ENCODE measurements around the gene ICAM4. TPM values are rescaled to one million over a fixed set of nuclear protein-coding genes. Genes with fewer than 3 reads are reported as not detected.
A peak's percentile ranks its signal among the peaks of the same experiment; 100 is the strongest.

Gene ICAM4
- total and polyA plus RNA-seq, 8 donors: 0.56 to 1.9 (median 0.85) TPM; not detected in 5

DNA sequence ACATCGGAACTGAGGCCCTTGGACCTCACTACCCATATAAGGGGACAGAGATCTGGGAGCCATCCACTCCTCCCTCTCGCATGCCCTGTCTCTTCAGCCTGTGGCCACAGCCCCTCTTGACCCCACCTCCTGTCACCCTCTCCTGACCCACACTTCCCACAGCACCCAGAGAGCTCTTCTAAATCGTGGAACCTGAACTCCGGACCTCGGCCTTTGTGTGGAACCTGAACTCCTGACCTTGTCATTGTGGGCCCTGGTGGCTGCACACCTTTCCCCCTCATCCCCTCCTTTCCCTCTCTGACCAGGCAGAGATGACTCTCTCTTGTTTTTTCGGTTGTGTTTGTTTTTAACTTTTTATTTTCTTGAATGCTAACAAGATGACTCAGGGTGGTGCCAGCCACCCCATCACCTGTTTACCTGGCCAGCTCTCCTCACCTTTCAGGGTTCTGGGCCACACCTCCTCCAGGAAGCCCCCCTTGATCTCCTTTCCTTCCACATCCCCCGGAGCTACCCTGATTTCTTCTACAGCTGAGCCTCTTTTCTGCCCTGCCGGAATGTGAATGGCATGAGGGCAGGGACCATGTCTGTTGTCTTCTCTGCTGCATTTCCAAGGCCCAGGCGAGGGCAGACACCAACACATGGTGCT lies 29.7 kb upstream of the ICAM4 start:
- Histone ChIP-seq H3K9me3 (no peaks in the 10 kb centered on the region), H3K36me3 (peaks cover 44 to 66% (median 56%) of the 10 kb centered on the region in 4 donors), H3K27me3 (no peaks in the 10 kb centered on the region), H3K27ac (no peak overlapping the region), H3K4me3 (no peak overlapping the region), H3K4me1 (peaks cover 16 to 53% (median 37%) of the 10 kb centered on the region in 4 donors)
- intact Hi-C loops (cut with DNase I; ENCODE audit: low total_unique reads): loop anchor here (10.0 kb wide), 1 partner anchor 142 kb away; the partner anchor contains the start of genes EIF3G and P2RY11
- WGBS, 5 donors: 79 to 84% (median 80%) methylated on average over 7 to 9 of the region's 9 CpGs
- no peak for DNase-seq
- no peak for TF ChIP-seq POLR2AphosphoS5 (IDR thresholded peaks at IDR 0.05)
- no peak for TF ChIP-seq POLR2A (IDR thresholded peaks at IDR 0.05)
- TF ChIP-seq, protein P1, sequence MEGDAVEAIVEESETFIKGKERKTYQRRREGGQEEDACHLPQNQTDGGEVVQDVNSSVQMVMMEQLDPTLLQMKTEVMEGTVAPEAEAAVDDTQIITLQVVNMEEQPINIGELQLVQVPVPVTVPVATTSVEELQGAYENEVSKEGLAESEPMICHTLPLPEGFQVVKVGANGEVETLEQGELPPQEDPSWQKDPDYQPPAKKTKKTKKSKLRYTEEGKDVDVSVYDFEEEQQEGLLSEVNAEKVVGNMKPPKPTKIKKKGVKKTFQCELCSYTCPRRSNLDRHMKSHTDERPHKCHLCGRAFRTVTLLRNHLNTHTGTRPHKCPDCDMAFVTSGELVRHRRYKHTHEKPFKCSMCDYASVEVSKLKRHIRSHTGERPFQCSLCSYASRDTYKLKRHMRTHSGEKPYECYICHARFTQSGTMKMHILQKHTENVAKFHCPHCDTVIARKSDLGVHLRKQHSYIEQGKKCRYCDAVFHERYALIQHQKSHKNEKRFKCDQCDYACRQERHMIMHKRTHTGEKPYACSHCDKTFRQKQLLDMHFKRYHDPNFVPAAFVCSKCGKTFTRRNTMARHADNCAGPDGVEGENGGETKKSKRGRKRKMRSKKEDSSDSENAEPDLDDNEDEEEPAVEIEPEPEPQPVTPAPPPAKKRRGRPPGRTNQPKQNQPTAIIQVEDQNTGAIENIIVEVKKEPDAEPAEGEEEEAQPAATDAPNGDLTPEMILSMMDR (IDR thresholded peaks at IDR 0.05): no peak
- TF ChIP-seq EP300 (IDR thresholded peaks at IDR 0.05): no peak

DNA sequence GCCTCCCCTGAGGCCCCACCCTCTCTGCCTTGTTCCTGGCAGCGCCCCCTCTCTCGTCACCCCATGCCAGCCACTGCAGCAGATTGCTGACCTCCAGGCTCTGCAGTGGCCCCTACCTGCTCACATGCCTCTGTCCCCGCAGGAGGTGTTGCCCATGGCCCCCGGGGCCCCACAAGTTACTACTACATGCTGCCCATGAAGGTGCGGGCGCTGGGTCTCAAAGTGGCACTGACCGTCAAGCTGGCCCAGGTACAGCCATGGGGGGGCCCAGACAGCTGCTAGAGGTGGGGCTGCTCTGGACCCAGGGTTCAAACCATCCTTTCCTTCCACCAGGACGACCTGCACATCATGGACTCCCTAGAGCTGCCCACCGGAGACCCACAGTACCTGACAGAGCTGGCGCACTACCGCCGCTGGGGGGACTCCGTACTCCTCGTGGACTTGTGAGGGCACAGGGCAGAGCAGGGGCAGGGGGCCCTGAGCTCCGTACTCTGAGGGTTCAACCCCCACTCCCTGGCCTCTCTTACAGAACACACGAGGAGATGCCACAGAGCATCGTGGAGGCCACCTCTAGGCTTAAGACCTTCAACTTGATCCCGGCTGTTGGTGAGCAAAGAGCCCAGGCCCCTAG lies 28.6 kb upstream of the ICAM4 start:
- Histone ChIP-seq H3K4me3 (no peak overlapping the region), H3K27ac (no peak overlapping the region), H3K27me3 (no peaks in the 10 kb centered on the region), H3K4me1 (peaks cover 10 to 44% (median 27%) of the 10 kb centered on the region in 4 donors), H3K9me3 (no peaks in the 10 kb centered on the region), H3K36me3 (peaks cover 44 to 66% (median 56%) of the 10 kb centered on the region in 4 donors)
- no peak for DNase-seq
- WGBS, 5 donors: 92 to 96% (median 95%) methylated on average over 16 to 18 of the region's 18 CpGs
- intact Hi-C loops (cut with DNase I; ENCODE audit: low total_unique reads): loop anchor here (10.0 kb wide), 1 partner anchor 143 kb away; the partner anchor contains the start of genes EIF3G and P2RY11
- no peak for TF ChIP-seq POLR2AphosphoS5 (IDR thresholded peaks at IDR 0.05)
- TF ChIP-seq, protein P1 (IDR thresholded peaks at IDR 0.05): no peak
- no peak for TF ChIP-seq EP300 (IDR thresholded peaks at IDR 0.05)
- no peak for TF ChIP-seq POLR2A (IDR thresholded peaks at IDR 0.05)

DNA sequence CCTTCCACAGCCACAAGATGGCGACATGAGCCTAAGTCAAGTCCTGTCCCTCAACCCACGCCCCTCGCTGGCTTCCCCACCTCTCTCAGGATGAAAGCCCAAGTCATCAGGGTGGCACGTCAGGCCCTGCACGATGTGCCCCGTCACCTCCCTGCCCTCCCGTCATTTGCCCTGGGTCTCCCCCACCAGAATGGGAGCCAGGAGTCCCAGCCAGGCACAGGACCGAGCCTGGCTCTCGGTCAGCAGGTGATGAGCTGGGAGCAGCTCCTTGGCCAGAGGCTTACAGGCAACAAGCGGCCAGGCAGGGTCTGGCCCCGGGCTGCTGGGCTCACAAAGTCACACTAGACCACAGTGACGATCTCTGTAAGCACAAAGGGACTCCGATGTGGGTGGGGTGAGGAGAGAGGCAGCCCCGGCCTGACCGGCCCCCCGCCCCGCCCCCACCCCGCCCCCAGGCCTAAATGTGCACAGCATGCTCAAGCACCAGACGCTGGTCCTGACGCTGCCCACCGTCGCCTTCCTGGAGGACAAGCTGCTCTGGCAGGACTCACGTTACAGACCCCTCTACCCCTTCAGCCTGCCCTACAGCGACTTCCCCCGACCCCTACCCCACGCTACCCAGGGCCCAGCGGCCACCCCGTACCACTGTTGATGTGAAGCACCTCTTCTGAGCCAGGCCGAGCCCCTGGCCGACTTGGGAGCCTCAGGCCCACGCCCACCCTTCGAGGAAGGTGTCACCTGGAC lies 27.4 kb upstream of the ICAM4 start:
- WGBS, 5 donors: 36 to 56% (median 54%) methylated on average over 21 to 32 of the region's 32 CpGs
- H3K36me3 ChIP-seq: peaks cover 40 to 56% (median 49%) of the 10 kb centered on the region in 4 donors
- TF ChIP-seq EP300 (IDR thresholded peaks at IDR 0.05) (no peak), POLR2A (IDR thresholded peaks at IDR 0.05) (no peak), POLR2AphosphoS5 (IDR thresholded peaks at IDR 0.05) (peak in 2 of 3 donors; percentile 8 to 51)
- TF ChIP-seq, protein P1 (IDR thresholded peaks at IDR 0.05): peak in 4 of 7 experiments; percentile 44 to 69 (median 69)
- H3K4me1 ChIP-seq: peaks cover 10 to 33% (median 21%) of the 10 kb centered on the region in 4 donors
- intact Hi-C loops (cut with DNase I; ENCODE audit: low total_unique reads): loop anchor here (10.0 kb wide), 1 partner anchor 145 kb away; the partner anchor contains the start of genes EIF3G and P2RY11
- DNase-seq: peak; percentile 95 to 96
- H3K27ac ChIP-seq: peak overlapping the region; percentile 23 to 78 (median 67)
- no peaks in the 10 kb centered on the region for H3K9me3 ChIP-seq
- peak overlapping the region in 2 of 4 donors; percentile 3 to 34 for H3K4me3 ChIP-seq
- no peaks in the 10 kb centered on the region for H3K27me3 ChIP-seq

DNA sequence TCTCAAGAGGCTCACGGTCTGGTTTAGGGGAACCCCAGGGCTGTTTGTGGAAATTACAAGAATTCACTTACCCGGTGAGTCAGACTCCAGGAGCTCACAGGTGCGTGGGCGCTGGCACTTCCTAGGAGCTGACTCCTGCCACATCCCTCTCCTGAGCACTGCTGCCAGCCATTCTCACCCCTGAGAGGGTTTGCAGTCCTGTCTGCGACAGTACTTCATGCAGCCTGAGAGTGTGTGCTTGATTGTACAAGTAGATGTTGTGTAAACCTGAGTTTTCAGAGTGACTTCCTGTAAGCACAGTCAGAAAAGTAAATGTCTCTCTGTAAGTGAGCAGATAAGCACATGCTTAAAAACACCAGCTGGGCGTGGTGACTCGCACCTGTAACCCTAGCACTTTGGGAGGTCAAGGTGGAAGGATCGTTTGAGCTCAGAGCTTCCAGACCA lies 26.6 kb upstream of the ICAM4 start:
- Histone ChIP-seq H3K27ac (peak overlapping the region; percentile 9 to 78 (median 67)), H3K27me3 (no peaks in the 10 kb centered on the region), H3K9me3 (no peaks in the 10 kb centered on the region), H3K4me3 (peak overlapping the region in 1 of 4 donors; percentile 34), H3K36me3 (peaks cover 32 to 48% (median 40%) of the 10 kb centered on the region in 4 donors), H3K4me1 (peaks cover 10 to 33% (median 21%) of the 10 kb centered on the region in 4 donors)
- WGBS, 5 donors: 23 to 49% (median 39%) methylated on average over 8 of the region's 8 CpGs
- peak; percentile 44 to 53 for DNase-seq
- intact Hi-C loops (cut with DNase I; ENCODE audit: low total_unique reads): no loop called here
- TF ChIP-seq POLR2AphosphoS5 (IDR thresholded peaks at IDR 0.05) (peak in 2 of 3 donors; percentile 52 to 75), EP300 (IDR thresholded peaks at IDR 0.05) (no peak), POLR2A (IDR thresholded peaks at IDR 0.05) (no peak)

Measured in stomach (tissue), 9 donors.